C4-2B (cell line): ENCODE measurements around the gene GIMAP8.

Experiments used
- CTCF ChIP-seq: fragments of 450-650 bp; conservative IDR thresholded peaks from 2 replicates; pipeline ENCODE4 v1.5.1; 2017; ENCODE audit warnings: mild to moderate bottlenecking
- ZFX ChIP-seq: fragments of 450-650 bp; IDR thresholded peaks from 2 replicates; pipeline ENCODE4 v1.6.1; 2017

GRCh38 chr7:150425670-150426069, 24.8 kb upstream of the GIMAP8 start:
- TF ChIP-seq CTCF (no peak), ZFX (no peak)
